Measurements from ENCODE around the gene KLK3.
"Not testable (repeated sequence)": the region's sequence is repeated elsewhere in the genome, so short reads cannot be mapped to it uniquely, and the experiment has no call there.

KLK3 gene

DNA sequence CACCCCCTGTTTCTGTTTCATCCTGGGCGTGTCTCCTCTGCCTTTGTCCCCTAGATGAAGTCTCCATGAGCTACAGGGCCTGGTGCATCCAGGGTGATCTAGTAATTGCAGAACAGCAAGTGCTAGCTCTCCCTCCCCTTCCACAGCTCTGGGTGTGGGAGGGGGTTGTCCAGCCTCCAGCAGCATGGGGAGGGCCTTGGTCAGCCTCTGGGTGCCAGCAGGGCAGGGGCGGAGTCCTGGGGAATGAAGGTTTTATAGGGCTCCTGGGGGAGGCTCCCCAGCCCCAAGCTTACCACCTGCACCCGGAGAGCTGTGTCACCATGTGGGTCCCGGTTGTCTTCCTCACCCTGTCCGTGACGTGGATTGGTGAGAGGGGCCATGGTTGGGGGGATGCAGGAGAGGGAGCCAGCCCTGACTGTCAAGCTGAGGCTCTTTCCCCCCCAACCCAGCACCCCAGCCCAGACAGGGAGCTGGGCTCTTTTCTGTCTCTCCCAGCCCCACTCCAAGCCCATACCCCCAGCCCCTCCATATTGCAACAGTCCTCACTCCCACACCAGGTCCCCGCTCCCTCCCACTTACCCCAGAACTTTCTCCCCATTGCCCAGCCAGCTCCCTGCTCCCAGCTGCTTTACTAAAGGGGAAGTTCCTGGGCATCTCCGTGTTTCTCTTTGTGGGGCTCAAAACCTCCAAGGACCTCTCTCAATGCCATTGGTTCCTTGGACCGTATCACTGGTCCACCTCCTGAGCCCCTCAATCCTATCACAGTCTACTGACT, at the start of gene KLK3:
TSS of gene KLK3 (plus strand) at position 280 of the 775 bp plus-strand sequence. CDS start at position 321, 41 bp downstream.
- DNase-seq = no peak

- no peak for DNase-seq
Observed at GRCh38 chr19:50808856-50809255, 45.9 kb upstream of the KLK3 start.

- DNase-seq = not testable (repeated sequence)
Observed at GRCh38 chr19:50811622-50812238, 43.0 kb upstream of the KLK3 start.

DNA sequence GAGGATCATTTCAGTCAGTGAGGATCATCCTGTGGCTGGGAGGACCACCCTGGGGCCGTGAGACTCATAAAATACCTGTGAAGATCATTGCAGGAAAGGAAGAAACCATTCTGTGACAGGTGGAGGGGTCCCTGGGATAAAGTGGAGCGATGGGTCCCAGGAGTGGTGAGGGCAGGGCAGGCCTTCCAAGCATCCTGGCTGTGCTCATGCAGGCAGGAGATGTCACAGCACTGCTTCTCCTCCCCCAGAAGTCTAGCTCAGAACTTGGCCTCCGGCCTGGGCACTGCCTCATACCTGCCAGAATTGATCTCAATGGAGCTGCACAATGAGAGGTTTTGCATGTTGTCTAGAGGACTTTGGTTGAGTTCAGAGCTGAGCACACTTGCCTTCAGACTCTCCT, 42.2 kb upstream of the KLK3 start:
- no peak for DNase-seq

GRCh38 chr19:50814883-50815282, 39.8 kb upstream of the KLK3 start:
- no peak for DNase-seq

DNA sequence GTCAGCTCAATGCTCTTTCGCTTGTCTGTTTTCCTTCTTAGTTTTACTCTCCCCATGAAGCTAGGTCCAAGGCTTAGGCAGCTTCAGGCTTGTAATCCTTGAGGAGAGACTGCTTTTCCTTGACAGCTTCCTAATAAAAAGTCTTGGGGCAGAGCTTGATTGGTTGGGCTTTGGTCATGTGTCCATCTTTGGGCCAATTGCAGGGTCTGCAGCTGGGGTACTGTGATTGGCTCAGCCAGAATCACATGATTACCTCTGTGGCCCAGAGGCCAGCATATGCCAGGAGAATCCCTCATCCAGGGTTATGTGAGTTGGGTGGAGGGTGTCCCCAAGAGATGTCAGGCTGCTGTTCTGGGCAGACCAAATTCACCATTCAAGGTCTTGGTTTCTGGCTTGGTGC, 39.3 kb upstream of the KLK3 start:
- no peak for DNase-seq

DNA sequence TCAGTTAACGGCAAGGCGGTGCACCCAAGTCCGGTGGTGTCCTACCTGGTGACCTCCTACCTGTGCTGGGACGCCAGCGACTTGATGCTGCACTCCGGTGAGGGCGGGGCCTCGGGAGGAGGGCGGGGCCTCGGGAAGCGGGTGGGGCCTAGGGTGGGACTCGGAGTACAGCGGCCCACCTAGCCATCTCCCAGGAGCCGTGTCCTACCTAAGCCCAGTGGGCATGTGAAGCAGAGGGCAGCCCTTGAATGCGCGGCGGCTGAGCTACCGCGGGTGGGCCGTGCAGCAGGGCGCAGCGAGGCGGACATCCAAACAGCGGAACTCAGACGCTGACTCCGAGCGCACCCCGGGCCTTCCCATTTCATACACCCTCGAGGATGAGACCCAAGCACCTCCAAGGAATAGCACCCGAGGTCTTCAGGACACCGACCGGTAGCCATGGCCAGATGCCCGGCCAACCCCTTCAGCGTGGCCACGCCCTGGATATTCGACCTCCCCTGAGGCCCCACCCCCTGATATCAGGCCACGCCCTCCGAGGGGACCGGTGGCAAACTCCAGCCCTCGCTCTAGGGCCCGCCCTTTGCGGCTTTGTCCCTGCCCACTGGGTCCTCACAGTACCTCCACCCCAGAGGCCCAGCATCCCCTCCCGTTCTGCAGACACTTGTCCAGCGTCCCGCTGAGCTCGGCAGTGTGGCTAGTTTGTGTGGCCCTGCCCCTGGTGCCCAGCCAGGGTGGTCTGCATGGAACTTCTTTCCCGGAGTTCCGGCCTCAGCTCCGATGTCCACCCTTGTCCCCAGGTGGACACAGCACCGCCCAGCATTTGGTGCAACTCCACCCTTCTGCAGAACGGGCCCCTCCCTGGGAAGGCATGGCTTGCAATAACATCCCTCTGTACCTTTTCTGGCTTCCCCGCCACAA, 36.5 kb upstream of the KLK3 start:
- DNase-seq = no peak

GRCh38 chr19:50818859-50819472, 35.7 kb upstream of the KLK3 start:
- DNase-seq = no peak

GRCh38 chr19:50819636-50820035, 35.1 kb upstream of the KLK3 start:
- no peak for DNase-seq

- no peak for DNase-seq
Observed at GRCh38 chr19:50820086-50820485, 34.6 kb upstream of the KLK3 start.

- DNase-seq = no peak
Observed at GRCh38 chr19:50820549-50821247, 34.0 kb upstream of the KLK3 start.

- DNase-seq = no peak
Observed at GRCh38 chr19:50821248-50821612, 33.5 kb upstream of the KLK3 start.

- no peak for DNase-seq
Observed at GRCh38 chr19:50821622-50822021, 33.1 kb upstream of the KLK3 start.

DNA sequence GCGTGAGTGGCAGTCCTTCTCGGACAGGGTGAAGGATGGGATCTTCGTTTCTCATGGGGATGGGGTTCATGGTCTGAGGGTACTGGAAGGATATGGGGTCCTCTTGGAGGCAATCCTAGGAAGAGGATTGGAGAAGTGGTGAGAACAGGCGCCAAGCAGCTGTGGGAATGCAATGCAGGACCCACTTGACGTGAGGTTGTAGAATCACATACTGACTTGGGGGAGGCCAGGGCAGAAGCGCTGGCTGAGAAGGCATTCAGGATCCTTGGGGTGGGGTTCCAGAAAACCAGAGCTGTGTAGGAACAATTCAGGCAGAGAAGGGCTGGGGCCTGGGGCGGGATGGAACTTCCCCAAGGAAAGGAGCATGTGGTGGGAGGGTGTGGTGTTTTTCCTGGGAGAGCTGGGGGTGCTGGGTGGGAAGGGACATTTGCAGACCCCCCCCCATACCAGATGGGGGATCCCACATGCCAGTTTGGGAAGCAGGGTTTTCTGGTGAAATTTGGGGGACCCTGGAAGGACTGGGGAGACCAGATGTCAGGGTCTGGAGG, 32.0 kb upstream of the KLK3 start:
- DNase-seq = no peak

DNA sequence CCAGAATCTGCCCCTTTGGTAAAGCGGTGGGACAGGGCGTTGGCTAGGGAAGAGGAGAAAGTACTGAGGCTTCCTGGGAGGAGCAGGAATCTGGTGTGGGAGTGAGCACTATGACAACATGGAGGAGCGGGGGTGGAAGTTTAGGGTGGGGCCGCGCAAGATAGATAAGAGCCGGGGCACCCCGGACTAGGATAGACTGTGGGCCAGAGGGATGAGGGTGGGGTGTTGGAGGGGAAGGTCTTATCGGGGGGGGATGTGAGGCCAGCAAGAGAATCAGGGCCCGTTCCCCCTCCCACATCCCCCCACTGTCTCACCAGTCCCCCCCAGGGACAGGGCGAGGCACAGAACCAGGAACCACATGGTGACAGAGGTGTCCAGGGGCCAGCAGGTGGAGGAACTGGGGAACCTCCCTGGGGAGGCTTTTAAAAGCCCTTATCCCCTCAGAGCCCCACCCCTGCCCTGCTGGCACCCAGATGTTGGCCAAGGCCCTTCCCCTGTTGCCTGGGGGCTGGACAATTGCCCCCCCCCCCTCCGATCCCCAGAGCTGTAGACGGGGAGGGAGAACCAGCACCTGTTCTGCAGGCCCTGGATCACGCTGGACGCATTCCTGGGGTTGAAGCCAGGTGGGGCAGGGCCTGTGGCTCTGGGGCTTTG, 31.2 kb upstream of the KLK3 start, which contains the start of gene KLK1:
TSS of gene KLK1 (minus strand) at position 399 of the 654 bp plus-strand sequence. CDS start at position 360, 39 bp downstream.
- no peak for DNase-seq

DNA sequence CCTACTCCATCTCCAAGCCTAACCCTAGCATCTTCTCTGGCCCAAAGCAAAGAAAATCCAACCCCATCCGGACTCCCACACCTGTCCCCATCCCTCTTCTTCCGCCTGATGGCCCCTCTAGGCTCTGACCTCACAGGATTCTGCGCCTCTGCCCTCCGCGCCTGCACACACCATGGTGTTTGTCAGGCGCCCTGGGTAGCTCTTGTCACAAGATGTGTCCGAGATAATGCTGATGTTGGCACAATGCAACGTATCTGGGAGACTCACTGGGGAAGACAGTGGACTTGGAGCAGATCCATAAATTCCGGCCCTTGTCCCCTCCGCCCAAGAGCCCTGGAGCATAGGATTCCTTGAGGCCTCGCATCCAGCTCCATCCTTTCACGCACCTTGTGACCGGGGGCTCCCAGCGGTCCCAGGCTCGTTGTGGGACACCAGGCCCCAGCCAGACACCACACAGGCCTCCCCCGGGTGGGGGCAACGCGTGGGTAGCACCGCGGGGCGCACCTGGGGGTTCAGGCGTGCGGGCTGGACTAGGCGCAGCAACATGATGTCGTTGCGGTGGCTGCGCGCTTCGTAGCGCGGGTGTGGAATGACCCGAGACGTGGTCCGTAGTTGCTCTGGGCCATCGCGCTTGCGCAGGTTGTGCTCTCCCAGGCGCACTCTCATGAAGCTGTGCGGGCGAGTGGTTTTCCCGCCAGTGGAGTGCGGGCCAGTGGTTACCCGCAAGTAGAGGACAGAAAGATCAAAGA, 28.0 kb upstream of the KLK3 start:
- no peak for DNase-seq

DNA sequence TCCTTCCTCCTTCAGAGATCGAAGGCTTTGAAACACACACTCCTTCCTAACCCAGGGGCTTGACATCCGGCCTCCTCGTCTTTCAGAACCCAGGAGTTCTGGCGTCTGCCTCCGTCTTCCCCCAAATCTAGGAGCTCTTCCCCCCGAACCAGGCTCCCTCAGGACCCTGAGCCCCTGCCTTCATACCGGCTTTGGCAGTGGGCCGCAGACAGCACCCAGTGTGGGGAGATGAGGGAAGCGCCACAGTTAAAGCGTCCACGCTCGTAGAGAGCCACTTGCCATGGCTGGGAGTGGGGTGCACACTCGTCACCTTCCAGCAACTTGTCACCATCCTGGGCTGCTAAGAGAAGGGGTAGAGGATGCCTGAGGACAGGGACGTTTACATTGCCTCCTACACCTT, 27.2 kb upstream of the KLK3 start:
- no peak for DNase-seq

DNA sequence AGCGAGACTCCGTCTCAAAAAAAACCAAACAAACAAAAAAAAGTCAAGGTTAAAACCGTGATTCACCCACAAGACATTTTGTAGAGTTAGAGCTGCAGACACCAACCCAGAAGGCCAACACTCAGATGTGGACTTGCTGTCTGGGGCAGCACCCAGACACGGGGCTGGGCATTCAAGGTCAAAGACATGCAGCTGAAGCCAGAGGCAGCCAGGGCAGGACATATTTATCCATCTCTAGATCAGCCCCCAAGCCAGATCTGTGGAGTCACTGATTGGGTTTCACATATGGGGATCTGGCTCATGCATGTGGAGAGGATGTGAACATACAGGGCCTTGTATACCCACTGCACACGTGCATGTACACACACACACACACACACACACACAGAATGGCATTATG, 24.9 kb upstream of the KLK3 start:
- no peak for DNase-seq

DNA sequence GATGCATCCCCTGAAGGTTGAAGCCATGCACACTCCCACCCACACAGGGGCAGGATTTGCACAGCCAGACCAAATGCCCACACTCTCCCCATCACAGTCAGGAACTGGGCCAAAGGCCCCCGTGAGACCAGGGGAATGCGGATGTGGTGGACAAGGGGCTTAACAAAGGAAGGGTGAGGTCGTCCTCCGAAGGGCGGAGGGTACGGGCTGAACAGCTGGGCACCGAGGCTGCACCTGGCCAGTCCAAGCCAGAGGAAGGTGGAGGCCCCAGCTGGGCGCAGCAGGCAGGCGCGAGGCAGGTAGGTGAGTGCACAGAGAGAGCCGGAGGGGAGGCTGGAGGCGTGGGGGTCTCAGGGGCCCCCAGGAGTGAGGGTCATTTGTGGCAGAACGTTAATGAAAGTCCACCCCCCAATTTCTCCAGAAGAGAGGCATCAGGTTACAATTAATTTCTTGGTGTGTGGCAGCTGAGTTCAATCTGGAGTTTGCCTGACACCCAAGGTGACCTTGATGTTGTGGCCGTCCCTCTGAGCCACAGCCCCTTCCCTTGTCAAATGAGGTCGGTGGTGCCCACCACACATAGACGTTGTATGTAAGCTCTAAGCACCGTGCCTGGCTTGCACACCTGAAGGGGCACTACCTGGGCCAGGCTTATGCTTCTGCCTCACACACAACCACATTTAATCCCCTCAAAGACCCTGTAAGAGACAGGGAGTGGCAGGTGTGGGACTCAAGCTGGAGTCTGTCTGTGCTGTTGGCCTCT, 24.3 kb upstream of the KLK3 start:
- DNase-seq = no peak

GRCh38 chr19:50831026-50831396, 23.7 kb upstream of the KLK3 start:
- DNase-seq = no peak
